Tongue (tissue), 2 donors: ENCODE results near the gene DENND1B. TPM values are rescaled to one million over a fixed set of nuclear protein-coding genes. Genes with fewer than 3 reads are reported as not detected.
A peak's percentile ranks its signal among the peaks of the same experiment; 100 is the strongest.

Source experiments
- DNase-seq: peaks from one replicate; pipeline ENCODE4 v3.0.0-alpha.2; 2015
- total RNA-seq: library from RNA; depleted of rRNA; stranded (reverse); fragments of >200 nt; gene quantifications from one replicate; pipeline ENCODE4 v1.2.3, GENCODE V29; 2014

Gene DENND1B
- total RNA-seq, 1 donor from 2014 or later, result 26.4 TPM

GRCh38 chr1:197683895-197684553, 91.3 kb downstream of the DENND1B start:
- no peak for DNase-seq

DNA sequence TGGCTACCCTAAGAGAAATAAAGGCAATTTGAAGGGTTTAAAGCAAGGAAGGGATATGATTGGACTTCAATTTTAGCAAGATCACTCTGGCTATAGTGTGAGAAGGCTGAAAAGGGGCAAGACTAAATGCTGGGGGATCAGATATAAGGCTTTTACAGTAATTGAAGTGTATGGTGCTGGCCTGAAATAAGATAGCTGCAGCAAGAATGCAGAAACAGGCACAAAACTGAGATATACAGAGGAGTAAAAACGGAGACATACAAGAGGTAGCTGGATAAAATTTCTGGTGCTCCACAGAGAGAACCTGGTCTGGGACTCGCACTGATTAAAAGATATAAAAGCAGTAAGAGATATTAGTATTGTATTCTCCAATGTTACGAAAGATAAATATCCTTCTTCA, 92.0 kb downstream of the DENND1B start:
- DNase-seq, result no peak

- no peak for DNase-seq
Observed at GRCh38 chr1:197680311-197680710, 95.0 kb downstream of the DENND1B start.

GRCh38 chr1:197677752-197678295, 97.5 kb downstream of the DENND1B start:
- no peak for DNase-seq

DNA sequence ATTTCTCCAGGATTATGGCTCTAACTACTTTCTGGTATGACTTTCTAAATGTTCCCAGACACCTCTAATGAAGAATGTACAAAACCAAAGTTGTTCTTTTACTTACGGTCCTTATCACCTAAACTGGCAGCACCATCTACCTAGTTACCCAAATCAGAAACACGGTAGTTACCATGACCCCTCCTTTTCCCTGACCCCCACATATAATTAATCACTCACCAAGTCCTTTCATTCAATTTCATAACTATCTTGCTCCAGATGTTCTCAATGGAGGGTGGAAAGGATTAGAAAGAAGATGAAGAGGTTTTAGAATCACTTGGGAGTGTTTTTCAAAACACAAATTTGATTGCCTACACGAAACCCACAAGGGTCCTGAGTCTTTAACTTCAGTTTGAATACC, 98.0 kb downstream of the DENND1B start:
- no peak for DNase-seq

DNA sequence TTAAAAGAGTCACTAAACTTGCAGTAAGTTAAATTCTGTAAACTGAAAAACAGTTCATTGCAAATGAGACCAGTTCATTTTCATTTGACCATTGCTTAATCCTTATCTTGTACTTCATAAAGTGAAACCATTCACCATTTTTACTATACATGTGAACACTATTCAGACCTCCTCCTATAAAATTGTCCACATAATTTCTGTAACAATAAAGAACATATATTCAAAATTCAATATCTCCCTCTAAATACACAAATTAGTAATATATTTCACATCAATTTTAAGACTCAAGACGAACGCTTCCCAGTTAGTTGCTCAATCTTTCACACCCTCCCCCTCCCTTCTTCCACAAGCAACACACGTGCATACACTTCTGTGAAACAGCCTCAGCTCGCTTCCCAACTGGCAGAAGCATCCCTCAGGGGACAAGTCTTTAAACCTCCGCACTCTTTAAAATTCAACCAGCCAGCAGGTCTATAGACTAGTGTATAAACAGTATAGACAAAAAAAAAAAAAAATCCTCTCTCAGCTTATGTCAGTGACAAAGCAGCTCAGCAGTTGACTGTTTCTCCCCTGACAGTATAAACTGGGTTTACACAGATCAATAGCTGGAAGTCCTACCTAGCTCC, 99.6 kb downstream of the DENND1B start:
- peak; percentile 42 for DNase-seq

GRCh38 chr1:197674286-197674685, 101.0 kb downstream of the DENND1B start:
- DNase-seq, result no peak

DNA sequence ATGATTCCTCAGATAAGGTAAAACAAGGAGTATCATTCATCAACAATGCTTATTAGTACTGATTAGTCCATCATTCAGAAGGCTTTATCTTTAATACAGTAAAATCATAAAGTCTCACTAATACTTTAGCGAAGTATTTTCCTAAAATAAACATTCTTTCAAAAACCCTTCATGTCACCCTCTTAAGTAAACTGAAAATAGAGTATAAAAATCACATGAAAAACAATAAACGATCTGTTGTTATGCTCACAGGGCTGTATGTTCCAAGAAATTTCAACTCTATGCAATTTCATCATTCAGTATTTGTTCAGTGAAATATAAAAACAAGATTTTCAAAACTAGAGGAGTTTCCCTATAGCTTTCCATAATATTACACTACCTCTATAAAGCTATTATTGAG, 102.0 kb downstream of the DENND1B start:
- no peak for DNase-seq

GRCh38 chr1:197672347-197672746, 102.9 kb downstream of the DENND1B start:
- no peak for DNase-seq

- no peak for DNase-seq
Observed at GRCh38 chr1:197671920-197672319, 103.4 kb downstream of the DENND1B start.

DNA sequence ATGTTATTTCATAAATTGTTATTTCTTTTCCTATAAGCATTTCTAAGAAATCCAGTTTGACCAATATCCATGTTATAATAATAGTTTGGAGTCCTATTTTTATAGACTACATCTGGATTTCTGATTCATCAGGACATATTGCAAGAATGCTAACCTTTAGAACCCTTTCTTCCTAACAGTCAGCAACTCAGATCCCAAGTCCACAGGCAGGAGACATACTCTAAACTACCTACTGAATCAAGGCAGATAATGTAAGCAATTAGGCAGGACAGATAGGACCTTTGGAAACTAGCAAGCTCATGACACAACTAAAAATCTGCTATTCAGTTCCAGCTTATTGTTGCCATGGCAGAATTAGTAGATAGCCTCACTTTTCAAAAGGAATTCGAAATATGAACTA, 104.1 kb downstream of the DENND1B start:
- no peak for DNase-seq

DNA sequence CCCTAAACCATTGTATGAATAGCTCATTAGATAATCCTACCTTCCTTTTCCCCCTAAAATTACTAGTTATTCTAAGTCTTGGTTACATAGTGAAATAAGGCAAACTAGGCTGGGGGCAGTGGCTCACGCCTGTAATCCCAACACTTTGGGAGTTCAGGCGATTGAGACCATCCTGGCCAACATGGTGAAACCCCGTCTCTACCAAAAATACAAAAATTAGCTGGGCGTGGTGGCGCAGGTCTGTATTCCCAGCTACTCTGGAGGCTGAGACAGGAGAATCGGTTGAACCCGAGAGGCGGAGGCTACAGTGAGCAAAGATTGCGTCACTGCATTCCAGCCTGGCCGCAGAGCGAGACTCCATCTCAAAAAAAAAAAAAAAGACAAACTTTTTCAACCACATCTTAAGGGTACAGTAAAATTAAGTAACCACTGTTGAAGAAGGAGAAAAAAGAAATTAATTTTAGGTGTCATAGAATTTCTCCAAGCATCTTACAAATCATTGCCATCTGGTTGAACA, 108.5 kb downstream of the DENND1B start:
- no peak for DNase-seq

DNA sequence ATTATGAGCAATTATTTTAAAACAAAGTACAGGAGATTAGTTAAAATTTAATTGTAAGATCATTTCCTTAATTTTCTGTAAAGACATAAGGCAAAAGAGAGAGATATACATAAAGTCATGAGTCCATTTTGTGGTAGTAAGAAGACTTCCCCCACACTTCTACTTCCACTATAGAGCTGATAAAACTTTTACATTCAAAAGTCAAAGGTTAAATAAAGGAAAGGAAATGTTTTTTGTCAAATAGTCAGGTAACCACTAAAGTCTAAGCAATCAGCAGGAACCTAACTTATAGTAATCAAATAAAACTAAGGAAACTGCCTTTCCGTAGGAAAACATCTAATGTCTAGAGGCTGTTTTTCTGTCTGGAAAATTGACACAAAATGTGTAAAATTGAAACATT, 110.9 kb downstream of the DENND1B start:
- DNase-seq, result no peak

- DNase-seq, result no peak
Observed at GRCh38 chr1:197663162-197663953, 111.9 kb downstream of the DENND1B start.

GRCh38 chr1:197660389-197660788, 114.9 kb downstream of the DENND1B start:
- DNase-seq, result no peak

DNA sequence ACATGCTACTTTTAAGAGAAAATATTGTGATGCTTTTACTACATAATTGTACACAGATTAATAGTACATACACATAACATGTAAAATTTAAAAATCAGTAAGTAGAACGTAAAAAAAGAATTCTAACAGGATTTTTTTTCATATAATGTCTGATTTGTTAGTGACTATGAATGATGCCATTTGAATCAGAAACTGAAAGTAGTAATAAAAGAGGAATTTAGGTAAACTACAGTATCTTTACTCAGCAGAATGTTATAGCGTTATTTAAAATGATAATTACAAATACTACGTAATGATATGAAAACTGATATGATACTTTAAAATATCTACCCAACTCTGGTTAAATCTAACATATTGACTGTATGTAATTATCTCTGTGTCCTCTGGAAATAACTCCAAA, 116.1 kb downstream of the DENND1B start:
- no peak for DNase-seq

- no peak for DNase-seq
Observed at GRCh38 chr1:197649188-197649587, 126.1 kb downstream of the DENND1B start.

DNA sequence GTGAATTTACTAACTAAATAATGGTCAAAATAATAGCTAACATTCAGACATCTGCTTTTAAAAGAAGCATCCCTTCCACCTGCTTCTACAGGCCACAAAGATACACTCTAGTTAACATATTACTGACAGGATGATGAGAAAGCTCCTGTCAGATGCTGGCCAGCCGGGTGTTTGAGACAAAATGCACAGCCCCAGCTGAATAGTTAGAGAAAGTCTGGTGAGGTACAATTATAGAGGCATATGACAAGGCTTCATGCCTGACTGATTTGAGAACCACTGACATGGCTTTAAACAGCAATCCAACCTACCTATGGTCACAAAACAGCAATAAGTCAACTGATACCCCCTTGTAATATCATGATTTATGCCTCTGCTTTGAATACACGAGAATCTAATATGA, 137.0 kb downstream of the DENND1B start:
- DNase-seq, result no peak

DNA sequence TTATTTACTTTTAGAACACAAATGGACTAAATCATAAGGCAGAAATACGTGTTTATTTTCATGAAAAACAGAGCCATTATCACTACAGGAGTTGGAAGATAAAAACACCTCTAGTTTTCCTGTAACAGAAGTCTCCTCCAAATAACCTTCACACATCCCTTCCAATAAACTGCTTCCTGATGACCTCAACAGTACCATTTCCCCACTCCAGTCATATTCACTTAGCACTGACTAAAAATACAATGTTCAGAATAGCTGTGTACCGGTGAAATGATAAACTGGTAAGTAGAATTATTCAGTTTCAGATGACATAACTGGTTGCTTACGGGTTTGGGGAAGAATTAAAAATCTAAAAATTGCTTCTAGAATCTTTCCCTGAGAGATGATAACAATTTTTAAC, 137.9 kb downstream of the DENND1B start:
- no peak for DNase-seq

DNA sequence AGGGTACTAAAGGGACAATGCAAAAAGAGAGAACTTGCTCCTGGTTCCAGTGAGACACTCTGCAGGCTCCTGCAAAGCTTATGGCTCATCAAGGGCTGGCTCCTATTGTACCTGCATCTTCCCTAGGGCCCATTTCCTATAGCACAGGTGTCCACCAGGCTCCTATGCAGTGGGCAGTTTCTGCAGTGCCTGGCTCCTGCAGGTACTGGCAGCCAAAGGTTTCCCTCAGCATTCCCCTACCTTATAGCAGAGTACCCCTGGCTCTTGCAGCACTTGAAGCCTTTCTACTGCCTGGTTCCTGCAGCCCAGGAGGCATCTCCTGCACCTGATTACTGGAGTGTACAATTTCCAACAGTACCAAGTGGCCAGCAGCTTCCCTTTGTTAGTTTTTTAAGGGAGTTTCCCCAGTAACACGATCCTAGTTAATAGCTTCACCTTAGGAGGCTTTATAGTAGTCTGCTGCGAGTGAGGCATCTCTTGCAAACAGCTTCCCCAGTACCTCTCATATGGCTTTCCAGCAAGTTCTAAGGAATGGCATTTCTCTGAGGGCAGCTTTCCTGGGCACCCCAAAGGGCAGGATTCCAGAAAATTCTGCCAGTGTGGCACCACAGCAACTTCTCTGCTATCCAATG, 141.7 kb downstream of the DENND1B start:
- DNase-seq, result no peak

DNA sequence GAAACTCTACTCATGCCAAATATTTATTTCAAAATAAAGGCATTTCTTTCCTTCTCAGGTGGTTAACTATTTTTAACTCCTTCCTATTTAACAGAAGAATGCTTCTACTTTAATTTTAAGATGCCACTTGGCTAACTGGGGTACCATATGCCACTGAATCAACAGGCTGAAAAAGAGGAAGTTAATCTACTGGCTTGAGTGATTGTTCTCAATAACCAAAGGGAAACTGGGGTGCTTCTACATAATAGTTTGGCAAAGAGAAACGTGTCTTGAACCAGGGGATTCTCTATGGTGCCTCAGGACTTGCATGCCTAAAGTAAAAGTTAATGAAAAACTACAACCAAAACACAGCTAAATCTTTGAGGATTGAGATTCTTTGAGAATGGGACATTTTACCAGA, 142.6 kb downstream of the DENND1B start:
- DNase-seq, result no peak

- DNase-seq, result no peak
Observed at GRCh38 chr1:197632005-197632404, 143.3 kb downstream of the DENND1B start.

- no peak for DNase-seq
Observed at GRCh38 chr1:197622371-197622770, 152.9 kb downstream of the DENND1B start.
